Lung (tissue), 12 donors: ENCODE measurements around the gene RBM28. TPM values are rescaled to one million over a fixed set of nuclear protein-coding genes. Genes with fewer than 3 reads are reported as not detected.

ENCODE experiments used
- ATAC-seq: fragments of 200-7000 bp; cut with Tn5 transposase; one replicate; pipeline ENCODE4 v1.9.1; 2020; ENCODE audit warnings: moderate number of reproducible peaks; ENCODE audit not compliant: insufficient read depth, low FRiP score
- DNase-seq, 3 donors: peaks; one replicate each; pipeline ENCODE4 v3.0.0-alpha.2; 2013 to 2017
- H3K27ac ChIP-seq, 2 donors: one replicate each; pipeline ENCODE4 v1.5.1; 2013; ENCODE audit warnings: mild to moderate bottlenecking in 2 of 2, moderate library complexity in 2 of 2, control low read depth in 1 of 2, inconsistent platforms in 1 of 2, low read depth in 1 of 2, low read length in 1 of 2
- H3K27me3 ChIP-seq, 3 donors: one replicate each; pipeline ENCODE4 v1.5.1; 2013; ENCODE audit warnings: low read length in 2 of 3; ENCODE audit not compliant: control insufficient read depth in 3 of 3, insufficient read depth in 3 of 3
- H3K36me3 ChIP-seq, 4 donors: one replicate each; pipeline ENCODE4 v1.5.1; 2013; ENCODE audit warnings: low read length in 4 of 4, mild to moderate bottlenecking in 1 of 4, moderate library complexity in 1 of 4; ENCODE audit not compliant: control insufficient read depth in 4 of 4, insufficient read depth in 4 of 4
- H3K4me1 ChIP-seq, 5 donors: one replicate each; pipeline ENCODE4 v1.5.1; 2013; ENCODE audit warnings: low read length in 5 of 5, mild to moderate bottlenecking in 2 of 5, moderate library complexity in 1 of 5; ENCODE audit not compliant: control insufficient read depth in 5 of 5, insufficient read depth in 5 of 5
- H3K4me3 ChIP-seq: one replicate; pipeline ENCODE4 v1.5.1; 2013; ENCODE audit warnings: mild to moderate bottlenecking, control low read depth, moderate library complexity
- H3K9ac ChIP-seq, 2 donors: one replicate each; pipeline ENCODE4 v1.5.1; 2013; ENCODE audit warnings: low read length in 2 of 2, control low read depth in 1 of 2; ENCODE audit not compliant: insufficient read depth in 1 of 2
- H3K9me3 ChIP-seq, 4 donors: one replicate each; pipeline ENCODE4 v1.5.1; 2013; ENCODE audit warnings: low read length in 3 of 4, mild to moderate bottlenecking in 1 of 4, moderate library complexity in 1 of 4; ENCODE audit not compliant: control insufficient read depth in 4 of 4, insufficient read depth in 3 of 4
- CTCF ChIP-seq: IDR thresholded peaks from 2 replicates; pipeline ENCODE4 v1.5.1; 2012; ENCODE audit warnings: mild to moderate bottlenecking; ENCODE audit errors: control extremely low read depth, extremely low read depth
- WGBS, 2 donors: extraction: QIAGEN DNeasy Blood & Tissue Kit; methylation state at CpG; one replicate each; pipeline ENCODE4 v1.1.7; 2013; 5-methylcytosine and 5-hydroxymethylcytosine counted together
- polyA plus RNA-seq, 2 donors: library from polyadenylated mRNA; stranded (reverse); fragments of 200-250 nt; gene quantifications; one replicate each; pipeline ENCODE4 v1.2.1, GENCODE V29; 2013
- total RNA-seq, 2 donors: library from RNA; depleted of rRNA in 1 of 2; stranded (reverse); fragments of >200 nt in 1 of 2; gene quantifications; one replicate each; pipeline ENCODE4 v1.2.1, GENCODE V29; 2014 to 2021
- donor health status: control.
- donor health status: control.
- donor health status: Bipolar disorder and iron deficiency.
- donor health status: healthy.
- donor health status: DM: yes; HTN: yes; CAD: no.

The RBM28 gene
- total and polyA plus RNA-seq, 4 donors, result 18.8 to 44.7 (median 27.2) TPM

GRCh38 chr7:128264477-128264876 lies 79.2 kb downstream of the RBM28 start:
- DNase-seq (no peak), ATAC-seq (no peak)

GRCh38 chr7:128263420-128263819 lies 80.3 kb downstream of the RBM28 start:
- WGBS, 2 donors, result 85 to 94% methylated on average over 3 of the region's 3 CpGs
- Histone ChIP-seq H3K4me3 (no peak overlapping the region), H3K27ac (no peak overlapping the region), H3K9ac (no peak overlapping the region), H3K27me3 (no peaks in the 10 kb centered on the region), H3K36me3 (no peaks in the 10 kb centered on the region), H3K9me3 (peaks cover 0 to 3% (median 0%) of the 10 kb centered on the region in 4 donors), H3K4me1 (peaks cover 0 to 20% (median 10%) of the 10 kb centered on the region in 5 donors)
- TF ChIP-seq CTCF, result no peak
- no peak for DNase-seq
- ATAC-seq, result no peak

More at GRCh38 chr7:128264477-128264876, 79.2 kb downstream of the RBM28 start:
- Histone ChIP-seq H3K9me3 (peaks cover 0 to 3% (median 0%) of the 10 kb centered on the region in 4 donors), H3K36me3 (no peaks in the 10 kb centered on the region), H3K9ac (peak overlapping the region in 1 of 2 donors; percentile 1), H3K27ac (no peak overlapping the region), H3K4me3 (no peak overlapping the region), H3K27me3 (peaks cover 0 to 2% (median under 1%) of the 10 kb centered on the region in 3 donors), H3K4me1 (peaks cover 0 to 14% (median 5%) of the 10 kb centered on the region in 5 donors)
- TF ChIP-seq CTCF, result no peak
- WGBS, 2 donors, result 80 to 95% methylated on average over 2 of the region's 2 CpGs

DNA sequence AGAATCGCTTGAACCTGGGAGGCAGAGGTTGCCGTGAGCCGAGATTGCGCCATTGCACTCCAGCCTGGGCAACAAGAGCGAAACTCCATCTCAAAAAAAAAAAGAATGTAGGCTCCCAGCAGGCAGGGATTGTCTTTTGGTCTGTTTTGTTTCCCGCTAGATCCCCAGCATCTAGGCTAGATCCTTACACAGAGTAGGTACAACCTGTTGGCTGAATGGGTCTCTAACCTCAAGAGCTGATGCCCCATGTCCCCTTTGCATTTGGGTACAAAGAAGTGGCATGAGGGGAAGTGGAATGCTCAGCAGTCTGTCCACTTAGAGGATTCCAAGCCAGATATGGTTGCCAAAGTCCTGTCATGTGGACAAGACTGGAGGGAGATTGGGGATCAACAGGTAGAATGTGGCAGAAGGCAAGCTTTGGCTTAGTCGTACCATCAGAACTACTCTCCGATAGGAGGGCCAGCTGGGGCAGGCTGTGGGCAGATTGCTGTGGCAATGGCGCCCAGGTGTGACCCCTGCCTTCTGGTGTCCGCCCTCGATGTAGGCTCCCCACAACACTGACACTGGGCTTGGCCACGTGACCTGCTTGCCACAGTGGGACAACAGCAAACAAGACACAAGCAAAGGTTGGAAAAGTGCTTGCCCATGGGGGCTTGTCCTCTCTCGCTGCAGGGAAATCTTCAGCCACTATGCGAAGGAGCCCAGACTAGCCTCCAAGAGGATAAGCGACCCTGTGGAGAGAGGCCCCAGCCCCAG lies 81.3 kb downstream of the RBM28 start:
- Histone ChIP-seq H3K9me3 (peaks cover 0 to 3% (median 0%) of the 10 kb centered on the region in 4 donors), H3K4me3 (no peak overlapping the region), H3K4me1 (peaks cover 0 to 17% (median 10%) of the 10 kb centered on the region in 5 donors), H3K27ac (no peak overlapping the region), H3K27me3 (no peaks in the 10 kb centered on the region), H3K9ac (no peak overlapping the region), H3K36me3 (no peaks in the 10 kb centered on the region)
- ATAC-seq, result no peak
- no peak for TF ChIP-seq CTCF
- DNase-seq, result no peak
- whole genome bisulfite sequencing, 2 donors, result 95 to 96% methylated on average over 15 of the region's 15 CpGs
